GM18502 (cell line): Measurements from ENCODE around the gene RSF1.

Experiments used
- ATAC-seq: cut with Tn5 transposase; IDR thresholded peaks from one replicate; pipeline ENCODE4 v1.9.1; 2021; ENCODE audit warnings: mild to moderate bottlenecking; ENCODE audit not compliant: unreplicated experiment, poor library complexity

The RSF1 gene

DNA sequence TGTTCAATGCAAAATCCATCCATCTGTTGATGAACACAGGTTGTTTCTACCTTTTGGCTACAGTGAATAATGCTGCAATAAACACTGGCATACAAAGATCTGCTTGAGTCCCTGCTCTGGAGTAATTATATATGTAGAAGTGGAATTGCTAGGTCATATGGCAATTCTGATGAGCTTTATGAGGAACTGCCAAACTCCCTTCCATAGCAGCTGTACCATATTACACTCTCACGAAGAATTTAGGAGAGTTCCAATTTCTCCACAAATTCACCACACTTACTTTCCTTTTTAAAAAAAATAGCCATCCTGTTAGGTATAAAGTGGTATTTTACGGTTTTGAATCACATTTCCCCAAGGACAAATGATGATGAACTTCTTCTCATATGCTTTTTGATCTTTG, 62.2 kb downstream of the RSF1 start:
- ATAC-seq: no peak

DNA sequence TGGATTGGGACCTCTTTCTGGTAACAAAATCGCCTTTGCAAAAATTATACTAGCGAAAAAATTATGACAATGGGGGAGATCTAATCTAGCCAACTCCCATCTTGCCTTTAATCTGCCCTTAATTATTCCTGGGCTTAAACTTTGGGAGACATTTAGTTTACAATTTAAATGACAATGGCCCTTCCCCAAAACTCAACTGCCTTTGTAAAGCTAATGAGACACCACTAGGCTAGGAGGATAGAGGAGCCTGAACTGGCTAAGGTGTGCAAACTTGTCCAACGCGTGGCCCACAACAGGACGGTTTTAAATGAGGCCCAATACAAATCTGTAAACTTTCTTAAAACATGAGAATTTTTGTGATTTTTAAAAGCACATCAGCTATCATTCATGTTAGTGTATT, 67.3 kb downstream of the RSF1 start:
- ATAC-seq: no peak

DNA sequence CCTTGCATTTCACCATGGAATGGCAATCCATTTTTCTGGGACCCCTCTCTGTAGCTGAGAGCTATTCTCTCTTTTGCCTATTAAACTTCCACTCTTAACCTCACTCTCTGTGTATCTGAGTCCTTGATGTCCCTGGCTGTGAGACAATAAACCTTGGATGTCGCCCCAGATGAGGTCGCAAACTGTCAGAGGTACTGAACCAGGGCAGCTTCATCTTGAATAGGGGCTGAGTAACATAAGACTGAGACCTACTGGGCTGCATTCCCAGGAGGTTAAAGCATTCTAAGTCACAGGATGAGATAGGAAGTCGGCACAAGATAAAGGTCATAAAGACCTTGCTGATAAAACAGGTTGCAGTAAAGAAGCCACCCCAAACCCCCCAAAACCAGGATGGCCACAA, 68.0 kb downstream of the RSF1 start:
- ATAC-seq: no peak

DNA sequence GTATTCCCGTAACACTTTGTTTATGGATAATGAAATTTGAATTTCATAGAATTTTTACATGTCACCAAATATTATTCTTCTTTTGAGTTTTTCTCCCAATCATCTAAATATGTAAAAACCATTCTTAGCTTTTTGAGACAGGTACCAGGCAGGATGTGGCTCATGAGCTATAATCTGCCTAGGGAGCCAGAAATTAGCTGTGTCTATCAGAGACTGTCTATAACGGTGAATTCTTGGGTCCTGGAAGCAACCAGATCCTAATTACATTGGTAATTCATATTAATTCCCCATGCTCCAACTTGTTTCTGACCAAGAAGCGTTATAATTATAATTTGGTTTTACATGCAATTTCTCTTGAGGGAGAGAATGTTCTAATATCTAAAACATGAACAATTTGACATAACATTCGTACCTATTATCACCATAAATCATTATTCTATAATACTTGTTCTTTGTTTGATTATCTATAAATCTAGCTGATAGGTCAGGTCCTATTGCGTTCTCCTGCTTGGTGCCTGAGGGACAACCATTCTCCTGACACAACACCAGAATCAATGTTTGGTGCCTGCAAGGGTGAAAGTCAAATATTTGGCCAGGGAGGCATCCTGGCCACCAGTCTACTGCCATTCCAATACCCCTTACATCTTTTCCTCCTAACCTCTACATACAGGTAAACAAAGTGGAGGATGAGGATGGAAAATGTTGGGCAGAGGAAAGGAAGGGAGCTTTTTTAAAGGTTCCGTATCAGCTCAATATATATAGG, 69.9 kb downstream of the RSF1 start:
- ATAC-seq: no peak

DNA sequence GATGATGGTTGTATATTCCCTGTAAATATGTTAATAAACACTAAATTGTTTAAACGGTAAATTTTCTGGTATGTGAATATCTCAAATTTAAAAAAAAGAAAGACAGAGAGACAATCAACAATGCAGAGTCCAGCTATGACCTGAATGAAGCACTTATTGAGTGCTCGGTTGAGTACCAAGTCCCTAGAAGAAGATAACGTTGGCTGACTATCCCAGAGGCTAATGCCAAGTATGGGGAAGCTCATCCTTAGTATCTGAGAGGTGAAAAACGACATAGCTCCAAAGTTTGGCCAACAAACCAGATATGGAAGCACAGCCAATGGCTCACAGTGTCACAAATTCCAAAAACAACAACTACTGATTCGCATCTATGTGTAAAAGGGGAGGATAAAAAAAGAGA, 71.3 kb downstream of the RSF1 start:
- no peak for ATAC-seq

DNA sequence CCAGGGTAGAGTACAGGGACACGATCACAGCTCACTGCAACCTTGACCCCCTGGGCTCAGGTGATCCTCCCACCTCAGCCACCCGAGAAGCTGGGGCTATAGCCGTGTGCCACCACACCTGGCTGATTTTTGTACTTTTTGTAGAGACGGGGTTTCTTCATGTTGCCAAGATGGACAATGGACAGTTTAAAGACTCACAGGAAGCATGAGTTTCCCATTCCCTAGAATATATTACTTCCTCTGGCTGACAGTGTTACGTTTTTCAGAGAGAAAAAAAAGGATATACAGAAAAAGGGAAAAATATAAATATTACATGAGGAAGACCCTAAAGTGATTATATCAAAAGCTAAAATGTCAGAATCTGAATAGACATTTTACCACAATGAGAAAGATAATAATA, 72.3 kb downstream of the RSF1 start:
- no peak for ATAC-seq

DNA sequence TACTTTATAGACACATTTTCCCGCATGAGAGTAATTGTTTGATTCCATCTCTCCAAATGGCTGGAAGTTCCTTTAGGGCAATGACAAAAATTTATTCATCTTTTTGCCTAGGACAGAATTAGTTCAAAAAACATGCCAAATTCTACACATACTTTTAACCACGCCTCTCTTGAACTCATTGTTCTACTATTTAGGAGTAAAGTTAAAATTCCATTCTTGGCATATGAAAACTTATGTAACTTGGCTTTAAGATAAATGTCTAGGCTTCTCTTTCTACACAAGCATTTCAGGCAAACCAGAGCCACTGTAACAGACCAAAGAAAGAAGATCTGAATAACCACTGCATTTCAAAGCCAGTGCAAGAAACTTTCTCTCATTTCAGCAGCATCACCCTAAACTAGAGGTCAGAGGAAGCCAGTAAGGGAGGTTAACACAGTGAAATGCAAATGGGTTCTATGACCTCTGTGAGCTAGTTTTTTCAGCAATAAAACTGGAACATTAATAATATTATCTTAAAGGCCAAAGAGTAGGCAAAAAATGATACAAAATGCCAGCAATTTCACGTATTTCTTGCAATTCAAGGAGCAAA, 73.0 kb downstream of the RSF1 start:
- no peak for ATAC-seq

DNA sequence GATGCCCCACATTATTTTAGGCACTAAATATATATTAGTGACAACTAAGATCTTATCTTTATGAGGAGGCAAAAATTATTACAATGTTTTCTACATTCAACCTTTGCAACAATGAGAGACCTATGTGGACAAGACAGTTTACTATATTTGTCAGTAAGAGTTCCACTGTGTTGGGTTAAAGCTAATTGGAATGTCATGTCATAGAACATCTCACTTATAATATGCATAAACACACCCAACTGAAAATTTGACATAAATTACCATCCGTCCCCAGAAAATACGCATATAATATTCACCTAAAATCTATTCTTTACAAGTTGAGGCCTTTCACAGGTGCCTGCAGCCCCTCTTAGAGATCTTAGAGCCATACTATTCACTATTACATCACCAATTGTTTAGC, 84.0 kb downstream of the RSF1 start:
- ATAC-seq: no peak

DNA sequence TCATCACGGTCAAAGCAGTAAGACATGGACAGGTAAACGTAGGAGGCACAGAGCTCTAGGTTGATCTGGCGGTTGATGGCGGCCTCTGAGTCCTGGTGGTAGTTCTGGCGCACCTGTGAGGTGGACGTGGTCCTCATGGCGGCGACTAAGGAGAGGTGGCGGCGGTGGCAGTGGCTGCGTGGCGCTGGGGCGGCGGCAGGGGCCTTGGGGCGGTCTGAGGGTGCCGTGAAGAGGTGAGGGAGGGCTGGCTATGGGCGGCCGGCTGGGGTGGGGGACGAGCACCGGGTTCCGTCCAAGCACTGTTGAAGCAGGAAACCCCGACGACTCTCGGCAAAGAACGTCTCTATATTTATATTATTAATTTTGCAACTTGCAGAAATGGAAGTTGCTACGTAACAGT, 85.6 kb downstream of the RSF1 start:
- ATAC-seq: no peak

DNA sequence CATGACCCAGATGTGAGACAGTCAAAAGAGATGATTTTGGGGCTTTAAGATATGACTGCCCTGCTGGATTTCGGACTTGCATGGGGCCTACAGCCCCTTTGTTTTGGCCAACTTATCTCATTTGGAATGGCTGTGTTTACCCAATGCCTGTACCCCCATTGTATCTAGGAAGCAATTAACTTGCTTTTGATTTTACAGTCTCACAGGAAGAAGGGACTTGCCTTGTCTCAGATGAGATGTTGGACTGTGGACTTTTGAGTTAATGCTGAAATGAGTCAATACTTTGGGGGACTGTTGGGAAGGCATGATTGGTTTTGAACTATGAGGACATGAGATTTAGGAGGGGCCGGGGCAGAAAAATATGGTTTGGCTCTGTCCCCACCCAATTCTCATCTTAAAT, 88.4 kb downstream of the RSF1 start:
- ATAC-seq: no peak

DNA sequence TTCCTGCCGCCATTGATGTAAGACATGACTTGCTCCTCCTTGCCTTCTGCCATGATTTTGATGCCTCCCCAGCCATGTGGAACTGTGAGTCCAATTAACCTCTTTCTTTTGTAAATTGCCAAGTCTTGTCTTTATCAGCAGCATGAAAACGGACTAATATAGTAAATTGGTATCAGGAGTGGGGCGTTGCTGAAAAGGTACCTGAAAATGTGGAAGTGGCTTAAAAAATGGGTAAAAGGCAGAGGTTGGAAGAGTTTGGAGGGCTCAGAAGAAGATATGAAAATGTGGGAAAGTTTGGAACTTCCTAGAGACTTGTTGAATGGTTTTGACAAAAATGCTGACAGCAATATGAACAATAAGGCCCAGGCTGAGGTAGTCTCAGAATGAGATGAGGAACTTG, 89.7 kb downstream of the RSF1 start:
- ATAC-seq: no peak

DNA sequence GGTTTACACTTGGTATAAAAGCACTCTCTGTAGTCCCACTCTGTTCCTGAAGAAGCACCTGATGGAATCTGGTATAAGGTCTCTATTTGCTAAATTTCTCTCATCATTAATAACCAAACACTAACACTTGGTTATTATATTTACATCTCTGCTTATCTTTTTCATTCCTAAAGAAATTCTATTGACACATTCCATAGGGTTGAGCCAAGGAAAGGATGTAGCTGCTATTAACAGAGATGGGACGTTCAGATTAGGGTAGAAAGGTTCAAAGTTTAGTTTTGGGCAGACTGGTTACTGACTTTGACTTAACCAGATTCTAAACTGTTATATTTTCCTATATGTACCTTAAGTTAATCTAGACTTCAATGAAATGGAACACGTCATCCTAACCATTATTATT, 91.5 kb downstream of the RSF1 start:
- no peak for ATAC-seq

DNA sequence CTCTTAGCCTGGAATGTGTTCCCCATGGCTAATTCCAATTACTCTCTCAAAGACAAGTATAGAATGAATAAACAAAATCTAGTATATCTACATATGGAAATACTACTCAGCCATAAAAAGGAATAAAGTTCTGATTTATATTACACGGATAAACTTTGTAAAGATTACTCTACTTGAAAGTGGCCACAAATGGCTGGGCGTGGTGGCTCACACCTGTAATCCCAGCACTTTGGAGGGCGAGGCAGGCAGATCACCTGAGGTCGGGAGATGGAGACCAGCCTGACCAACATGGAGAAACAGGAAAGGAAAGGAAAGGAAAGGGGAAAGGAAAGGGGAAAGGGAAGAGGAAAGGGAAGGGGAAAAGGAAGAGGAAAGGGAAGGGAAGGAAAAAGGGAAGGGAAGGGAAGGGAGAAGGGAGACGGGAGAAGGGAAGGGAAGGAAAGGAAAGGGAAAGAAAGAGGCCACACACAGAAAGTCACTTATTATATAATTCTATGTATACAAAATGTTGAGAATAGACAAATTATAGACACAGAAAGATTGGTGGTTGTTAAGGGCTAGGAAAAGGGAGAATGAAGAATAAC, 92.2 kb downstream of the RSF1 start:
- no peak for ATAC-seq

DNA sequence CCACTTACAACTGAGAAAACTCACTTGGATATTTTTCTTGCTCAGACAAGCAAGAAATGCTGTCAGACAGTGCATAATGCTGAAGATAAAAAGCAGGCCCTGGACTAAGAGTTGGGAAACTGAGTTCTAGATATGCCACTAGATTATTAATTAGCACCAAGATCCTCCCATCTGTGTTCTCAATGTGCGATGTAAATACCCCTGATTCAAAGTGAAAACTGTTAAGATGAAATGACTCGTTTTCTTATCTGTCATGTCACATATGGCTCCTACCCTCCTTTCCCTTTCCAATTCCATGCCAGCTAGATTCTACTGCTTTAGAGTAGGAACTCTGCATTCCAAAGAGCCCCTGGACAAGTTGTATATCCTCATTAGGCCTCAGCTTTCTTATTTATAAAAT, 94.0 kb downstream of the RSF1 start:
- no peak for ATAC-seq

DNA sequence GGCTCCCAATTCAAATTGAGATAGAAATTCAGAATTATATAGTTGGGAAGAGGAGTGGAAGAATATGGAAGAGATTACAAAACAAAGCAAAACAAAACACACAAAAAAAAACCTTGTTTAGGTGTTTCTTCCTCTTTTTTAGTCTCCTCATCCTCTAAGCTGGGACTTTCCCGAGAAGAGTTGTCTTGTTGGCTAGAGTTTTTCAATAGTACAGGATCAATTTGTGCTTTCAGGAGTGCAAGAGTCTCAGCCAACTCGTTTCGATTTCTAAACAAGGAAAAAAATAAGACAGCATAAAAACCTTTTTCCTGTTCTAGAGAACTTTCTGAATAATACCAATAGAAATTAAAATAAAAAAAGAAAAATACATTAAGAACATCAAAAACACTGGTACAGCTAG, 95.1 kb downstream of the RSF1 start:
- no peak for ATAC-seq

DNA sequence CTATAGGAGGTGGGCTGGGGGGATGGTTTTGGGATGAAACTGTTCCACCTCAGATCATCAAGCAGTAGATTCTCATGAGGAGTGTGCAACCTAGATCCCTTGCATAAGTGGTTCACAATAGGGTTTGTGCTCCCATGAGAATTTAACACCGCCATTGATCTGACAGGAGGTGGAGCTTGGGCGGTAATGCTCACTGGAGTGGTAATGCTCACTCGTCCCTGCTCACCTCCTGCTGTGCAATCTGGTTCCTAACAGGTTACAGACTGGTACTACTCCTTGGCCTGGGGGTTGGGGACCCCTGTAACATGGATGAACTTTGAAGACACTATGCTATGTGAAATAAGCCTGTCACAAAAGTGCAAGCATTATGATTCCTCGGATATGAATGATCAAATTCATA, 95.9 kb downstream of the RSF1 start:
- no peak for ATAC-seq

DNA sequence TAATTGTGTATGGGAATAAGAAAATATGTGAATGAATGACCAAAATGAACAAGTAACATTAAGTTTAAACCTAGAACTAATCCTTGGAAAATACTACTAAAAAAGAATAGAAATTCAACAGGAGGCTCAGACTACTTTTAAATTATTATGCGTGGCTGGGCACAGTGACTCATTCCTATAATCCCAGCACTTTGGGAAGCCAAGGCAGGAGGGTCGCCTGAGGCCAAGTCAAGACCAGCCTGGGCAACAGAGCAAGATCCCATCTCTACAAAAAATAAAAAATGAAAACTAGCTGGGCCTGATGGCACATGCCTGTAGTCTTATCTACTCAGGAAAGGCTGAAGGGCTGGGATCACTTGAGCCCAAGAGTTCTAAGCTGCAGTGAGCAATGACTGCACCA, 97.5 kb downstream of the RSF1 start:
- ATAC-seq: no peak

DNA sequence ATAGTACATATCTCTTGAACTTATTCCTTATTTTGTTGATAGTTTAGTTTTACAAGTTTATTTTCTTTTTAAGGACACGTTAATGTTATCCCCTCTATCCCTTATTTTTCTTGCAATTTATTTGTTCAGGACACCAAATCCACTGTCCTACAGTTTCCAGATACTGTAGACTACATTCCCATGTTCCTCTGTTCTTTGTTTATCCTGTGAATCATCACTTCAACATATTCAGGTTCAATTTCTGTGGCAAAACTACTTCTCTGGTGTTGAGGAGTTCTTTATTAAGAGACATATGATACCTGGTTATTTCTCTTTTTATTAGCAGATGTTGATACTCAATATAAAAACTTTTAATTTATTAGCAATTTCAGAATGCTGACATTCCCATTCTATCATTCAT, 110.2 kb downstream of the RSF1 start:
- no peak for ATAC-seq

DNA sequence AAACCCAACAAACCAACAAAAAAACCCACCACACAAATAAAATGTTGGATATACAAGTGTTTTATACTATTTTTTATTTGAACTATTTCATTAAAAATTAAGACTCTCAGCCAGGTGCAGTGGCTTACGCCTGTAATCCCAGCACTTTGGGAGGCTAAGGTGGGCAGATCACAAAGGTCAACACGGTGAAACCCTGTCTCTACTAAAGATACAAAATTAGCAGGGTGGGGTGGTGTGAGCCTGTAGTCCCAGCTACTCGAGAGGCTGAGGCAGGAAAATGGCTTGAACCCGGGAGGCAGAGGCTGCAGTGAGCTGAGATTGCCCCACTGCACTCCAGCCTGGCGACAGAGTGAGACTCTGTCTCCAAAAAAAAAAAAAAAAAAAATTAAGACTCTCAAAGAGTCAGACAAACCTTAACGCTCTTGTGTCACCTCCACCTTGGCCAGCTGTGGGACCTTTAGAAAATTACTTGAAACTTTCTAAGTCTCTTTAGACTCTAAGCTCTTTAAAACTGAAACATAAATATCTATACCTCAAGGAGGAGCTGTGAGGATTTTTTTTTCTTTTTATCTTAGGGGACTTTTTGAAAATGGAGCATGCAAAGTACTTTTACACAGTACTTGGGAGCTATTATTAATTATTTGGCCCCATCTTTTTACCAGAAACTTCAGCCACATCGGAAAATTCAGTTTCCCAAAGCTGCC, 114.5 kb downstream of the RSF1 start:
- ATAC-seq: no peak

DNA sequence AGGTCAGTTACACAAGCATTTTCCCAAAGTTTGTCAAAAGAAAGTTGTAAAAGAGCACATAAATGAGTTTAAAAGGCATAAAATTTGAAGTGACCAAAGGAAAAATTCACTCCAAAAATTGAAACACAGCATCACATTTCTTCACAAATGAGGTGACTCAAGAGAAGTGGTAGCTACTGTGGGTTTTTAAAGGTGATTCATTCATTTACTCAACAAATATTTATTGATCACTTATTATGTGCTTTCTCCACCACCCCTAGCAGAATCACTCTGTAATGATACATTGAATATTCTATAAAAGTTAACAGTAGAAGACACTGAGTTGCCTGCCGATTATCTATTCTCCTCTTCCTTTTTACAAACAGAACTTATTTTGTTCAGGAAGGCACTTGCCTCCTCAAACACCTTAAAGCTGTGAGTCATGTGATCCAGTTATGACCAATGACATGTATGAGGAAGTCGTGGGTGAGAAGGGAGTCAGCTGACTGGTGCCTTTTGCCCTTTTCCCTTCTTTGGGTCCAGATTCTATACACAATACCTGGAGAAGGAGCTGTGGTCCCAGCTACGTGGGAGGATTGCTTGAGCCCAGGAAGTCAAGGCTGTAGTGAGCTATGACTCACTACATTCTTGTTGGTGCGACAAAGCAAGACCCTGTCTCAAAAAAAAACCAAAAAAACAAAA, 115.2 kb downstream of the RSF1 start:
- ATAC-seq: no peak

DNA sequence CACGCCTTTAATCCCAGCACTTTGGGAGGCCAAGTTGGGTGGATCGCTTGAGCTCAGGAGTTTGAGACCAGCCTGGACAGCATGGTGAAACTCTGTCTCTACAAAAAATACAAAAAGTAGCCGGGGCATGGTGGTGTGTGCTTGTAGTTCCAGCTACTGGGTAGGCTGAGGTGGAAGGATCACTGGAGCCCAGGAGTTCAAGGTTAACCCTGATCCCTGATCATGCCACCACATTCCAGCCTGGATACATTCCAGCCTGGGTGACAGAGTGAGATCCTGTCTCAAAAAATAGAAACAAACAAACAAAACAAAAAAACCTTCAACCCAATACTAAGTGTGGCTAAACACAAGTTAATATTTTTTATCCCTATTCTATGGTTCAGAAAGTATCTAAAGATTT, 116.5 kb downstream of the RSF1 start:
- ATAC-seq: no peak
